Renal pelvis (tissue), 4 donors: ENCODE data around the gene AGMO. TPM values are rescaled to one million over a fixed set of nuclear protein-coding genes. Genes with fewer than 3 reads are reported as not detected.

Source experiments
- DNase-seq: peaks from one replicate; pipeline ENCODE4 v3.0.0-alpha.2; 2013
- polyA plus RNA-seq, 3 donors: library from polyadenylated mRNA; unstranded; fragments of 120-200 nt; gene quantifications; one replicate each; pipeline ENCODE4 v1.2.1, GENCODE V29; 2013; ENCODE audit not compliant: insufficient read length in 3 of 3

Gene AGMO
- polyA plus RNA-seq, 3 donors = 0.66 to 0.93 (median 0.84) TPM

- DNase-seq = peak; percentile 31
Measured at GRCh38 chr7:15504351-15504750, 57.5 kb downstream of the AGMO start.

- DNase-seq = no peak
Measured at GRCh38 chr7:15503603-15504290, 58.1 kb downstream of the AGMO start.

- DNase-seq = no peak
Measured at GRCh38 chr7:15498465-15498864, 63.4 kb downstream of the AGMO start.

DNA sequence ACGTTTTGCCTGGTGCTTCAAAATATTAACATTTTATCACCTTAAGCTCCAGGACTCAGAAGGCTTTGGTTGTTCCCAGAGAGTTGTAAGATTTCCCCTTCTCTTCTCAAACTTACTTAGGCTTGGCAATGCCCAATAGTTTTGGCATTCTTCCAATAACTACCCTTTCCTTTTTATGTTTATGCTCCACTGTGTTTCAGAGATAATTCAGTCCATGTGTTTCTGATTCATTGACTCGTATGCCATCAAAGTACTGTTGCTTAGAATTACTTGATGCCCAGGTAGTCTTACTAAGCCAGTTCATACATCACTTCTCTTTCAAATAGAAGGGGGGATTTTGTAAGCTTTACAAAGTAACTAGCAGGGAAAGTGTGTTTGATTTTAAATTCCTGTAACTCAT, 66.6 kb downstream of the AGMO start:
- DNase-seq = no peak

- DNase-seq = no peak
Measured at GRCh38 chr7:15494711-15495110, 67.1 kb downstream of the AGMO start.

DNA sequence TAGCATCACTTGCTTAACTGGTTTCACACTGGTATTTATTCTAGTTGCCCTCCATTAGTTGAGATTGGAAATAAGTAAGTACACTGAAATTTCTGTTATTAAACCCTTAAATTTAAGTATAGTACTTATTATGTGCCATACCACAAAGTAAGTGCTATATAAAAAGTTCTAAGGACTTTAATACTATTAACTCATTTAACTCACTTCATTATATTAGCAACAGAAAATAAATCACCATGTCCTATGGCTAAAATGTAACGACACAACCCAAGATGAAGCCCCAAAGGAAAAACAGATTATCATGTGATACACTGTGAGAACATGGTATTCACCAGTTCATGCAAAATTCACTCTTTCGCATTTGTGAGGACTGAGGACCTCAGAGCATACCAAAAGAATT, 70.5 kb downstream of the AGMO start:
- DNase-seq = no peak

DNA sequence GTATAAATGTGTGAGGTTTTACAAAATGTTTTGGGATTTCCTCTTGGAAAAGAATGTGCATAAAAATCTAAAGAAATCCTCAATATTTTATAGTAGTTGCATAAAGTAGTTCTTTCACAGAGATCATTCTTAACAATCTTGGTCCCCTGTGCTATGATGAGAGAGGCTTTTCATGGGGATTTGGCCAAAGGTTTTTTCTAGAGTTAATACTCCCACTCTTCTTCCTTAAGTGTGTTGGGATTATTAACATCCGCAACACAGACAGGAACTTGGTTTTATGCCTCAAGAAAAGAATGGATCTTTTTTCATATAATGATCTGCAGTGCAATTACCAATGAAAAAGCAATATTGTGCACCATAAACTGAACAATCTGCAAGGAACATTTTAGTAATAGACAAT, 71.5 kb downstream of the AGMO start:
- no peak for DNase-seq

- no peak for DNase-seq
Measured at GRCh38 chr7:15489861-15490260, 72.0 kb downstream of the AGMO start.

DNA sequence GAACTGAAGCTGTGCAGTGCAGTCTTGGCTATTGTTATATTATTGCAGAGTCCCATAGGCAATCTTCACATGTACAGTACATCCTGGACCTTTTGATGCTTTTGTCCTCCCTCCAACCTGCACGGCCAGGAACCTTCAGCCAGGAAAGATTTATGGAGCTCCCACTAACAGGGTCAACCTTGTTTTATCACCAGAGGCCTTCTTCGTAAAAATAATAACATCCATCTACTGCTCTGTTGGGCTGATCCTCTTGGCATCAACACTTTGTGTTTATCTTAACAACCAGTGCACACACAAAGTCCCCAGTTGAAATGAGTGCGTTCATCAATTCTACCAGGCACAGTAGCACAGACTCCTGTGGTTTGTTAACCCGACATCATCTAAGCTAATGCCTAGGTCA, 72.4 kb downstream of the AGMO start:
- DNase-seq = peak; percentile 48

- DNase-seq = no peak
Measured at GRCh38 chr7:15488401-15488800, 73.4 kb downstream of the AGMO start.

DNA sequence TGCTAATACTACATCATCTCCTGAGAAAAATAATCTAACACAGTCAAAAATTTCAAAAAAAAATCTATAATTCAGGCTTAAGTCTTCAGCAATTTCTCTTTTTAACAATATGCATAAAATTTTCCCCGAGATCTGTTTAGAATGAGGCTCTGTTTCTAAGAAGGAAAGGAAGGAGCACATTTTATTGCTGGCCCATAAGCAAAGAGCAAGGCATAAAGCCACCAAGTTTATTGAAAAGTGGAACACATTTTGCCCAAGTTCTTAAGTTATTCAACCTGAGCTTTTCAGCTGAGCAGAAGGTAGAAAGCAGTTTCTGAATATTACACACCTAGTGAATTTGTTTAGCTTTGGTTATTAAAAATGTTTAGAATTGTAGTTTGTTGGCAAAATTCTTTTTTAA, 73.9 kb downstream of the AGMO start:
- DNase-seq = no peak

DNA sequence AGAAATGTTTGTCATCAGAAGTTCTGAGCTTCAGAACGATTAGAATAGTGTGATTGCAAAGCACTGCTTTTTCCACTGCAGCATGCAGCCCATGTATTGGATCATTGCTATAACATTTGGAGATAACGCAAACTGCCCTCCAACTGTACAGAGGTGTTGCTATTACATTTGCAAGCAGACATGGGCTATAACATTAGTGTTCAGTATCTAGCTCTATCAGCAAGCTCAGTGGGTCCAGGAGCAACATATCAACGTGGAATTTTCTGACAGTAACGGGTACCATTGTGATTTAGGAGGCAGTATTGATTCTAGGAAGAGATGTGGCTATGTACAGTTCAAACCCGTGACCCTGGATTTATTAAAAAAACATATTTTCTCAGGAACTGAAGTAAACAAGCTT, 75.8 kb downstream of the AGMO start:
- no peak for DNase-seq

- no peak for DNase-seq
Measured at GRCh38 chr7:15485431-15485830, 76.4 kb downstream of the AGMO start.

GRCh38 chr7:15481132-15481531, 80.7 kb downstream of the AGMO start:
- DNase-seq = no peak

- no peak for DNase-seq
Measured at GRCh38 chr7:15478401-15478800, 83.4 kb downstream of the AGMO start.

DNA sequence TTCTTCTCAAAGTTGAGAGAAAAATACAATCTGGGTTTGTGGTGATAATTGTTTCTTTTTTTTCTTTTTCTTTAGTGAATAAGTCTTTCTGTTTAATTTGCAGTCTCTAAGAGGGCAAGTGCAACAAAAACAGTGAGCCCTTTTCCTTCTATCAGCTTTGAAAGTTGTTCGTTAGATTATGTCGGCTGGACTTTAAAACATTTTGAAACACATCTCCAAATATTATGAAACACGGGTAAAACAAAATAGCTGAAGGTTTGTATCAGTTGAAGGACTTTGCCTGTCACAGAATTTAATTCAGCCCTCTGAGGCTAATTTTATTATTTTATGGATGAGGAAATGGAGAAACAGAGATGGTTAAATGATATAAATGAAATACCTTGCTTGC, 85.3 kb downstream of the AGMO start:
- no peak for DNase-seq

DNA sequence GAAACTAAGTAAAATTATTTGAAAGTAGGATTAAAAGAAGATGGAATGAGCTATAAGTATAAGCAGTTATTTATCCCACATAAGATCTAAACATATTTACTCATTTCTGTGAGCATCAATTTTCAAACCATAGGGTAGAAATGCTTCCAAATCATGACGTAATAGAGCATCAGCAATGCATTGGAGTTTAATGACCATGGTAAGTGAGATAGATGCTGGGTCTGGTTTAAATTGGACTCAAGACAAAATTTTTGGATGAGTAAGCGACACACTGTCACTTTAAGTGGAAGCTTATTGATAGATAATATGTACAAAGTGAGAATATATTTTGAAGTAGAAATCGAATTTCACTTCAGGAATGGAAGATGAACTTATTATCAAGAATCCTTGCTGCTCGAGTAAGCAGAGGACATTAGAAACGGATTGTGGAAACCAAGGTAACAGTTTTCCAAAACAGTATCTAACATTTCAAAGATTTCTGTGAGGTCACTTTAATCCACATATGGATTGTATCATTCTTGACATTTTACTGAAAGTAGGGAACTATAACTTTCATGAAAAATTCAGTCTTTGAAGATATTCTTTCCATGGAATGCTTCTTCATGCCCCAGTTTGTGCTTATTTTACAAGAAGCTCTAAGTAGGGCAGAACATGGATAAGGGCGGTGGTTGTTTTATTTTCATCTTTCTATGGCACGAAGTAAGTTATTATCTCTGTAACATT, 85.8 kb downstream of the AGMO start:
- no peak for DNase-seq

GRCh38 chr7:15471669-15471950, 90.2 kb downstream of the AGMO start:
- no peak for DNase-seq

- DNase-seq = no peak
Measured at GRCh38 chr7:15470825-15471668, 90.8 kb downstream of the AGMO start.

- no peak for DNase-seq
Measured at GRCh38 chr7:15464667-15465121, 97.1 kb downstream of the AGMO start.

DNA sequence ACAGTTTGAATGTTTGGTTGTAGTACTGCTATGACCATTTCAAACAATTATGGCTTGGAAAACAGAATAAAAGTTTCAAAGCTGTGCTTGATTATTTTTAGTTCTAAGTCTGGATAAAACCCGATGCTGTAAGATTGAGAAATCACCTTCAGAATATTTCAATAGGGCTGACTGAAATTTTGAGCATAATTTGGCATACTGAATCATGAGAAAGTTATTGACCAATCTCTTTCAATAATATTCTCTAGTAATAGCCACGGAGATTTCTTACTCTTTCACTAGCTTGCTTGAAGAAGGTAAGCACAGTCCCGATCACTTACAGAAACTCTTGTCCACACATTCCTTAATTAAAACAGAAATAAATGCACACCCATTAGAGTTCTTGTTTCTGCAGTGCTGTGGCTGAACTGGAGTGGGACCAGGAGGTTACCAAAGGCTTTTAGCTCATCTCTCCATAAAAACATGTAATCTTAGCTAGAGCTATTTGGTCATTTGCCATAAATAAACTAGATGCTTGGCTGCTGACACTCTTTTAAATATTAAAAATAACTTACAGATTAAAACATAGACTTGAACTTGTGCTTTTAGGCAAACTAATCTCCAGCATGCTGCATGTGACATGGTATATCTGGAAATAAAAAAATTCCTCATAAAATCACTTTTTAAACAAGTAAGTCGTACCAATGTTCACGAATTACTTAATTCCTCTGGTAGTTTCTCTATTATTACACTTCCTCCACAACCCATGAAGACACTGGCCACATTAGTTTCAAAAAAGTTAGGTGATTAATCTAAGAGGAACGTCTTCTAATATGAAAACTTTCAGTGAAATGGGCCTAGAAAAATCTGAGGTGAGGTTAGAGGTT, 97.8 kb downstream of the AGMO start:
- no peak for DNase-seq
